Measurements from ENCODE around the gene LPP.

The LPP gene

DNA sequence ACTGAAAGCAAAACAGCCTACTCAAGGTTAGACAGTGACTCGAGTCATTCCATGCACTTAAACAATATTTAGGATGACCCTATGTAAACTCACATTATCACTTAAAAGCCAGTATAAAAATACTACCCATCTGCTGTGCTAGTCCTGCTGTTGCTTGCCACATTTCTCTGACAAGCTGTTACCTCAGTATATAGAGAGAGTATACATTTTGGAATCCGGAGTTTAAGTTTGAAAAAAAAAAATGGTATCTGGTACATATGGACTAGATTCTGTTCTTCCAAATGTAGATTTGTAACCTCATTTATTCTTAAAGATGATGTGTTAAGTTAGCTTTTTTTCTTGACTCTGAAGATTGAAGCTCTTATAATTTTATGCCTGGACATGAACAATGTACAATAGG, 514.0 kb downstream of the LPP start:
- DNase-seq, result no peak

GRCh38 chr3:188670446-188670845, 516.5 kb downstream of the LPP start:
- DNase-seq, result no peak

DNA sequence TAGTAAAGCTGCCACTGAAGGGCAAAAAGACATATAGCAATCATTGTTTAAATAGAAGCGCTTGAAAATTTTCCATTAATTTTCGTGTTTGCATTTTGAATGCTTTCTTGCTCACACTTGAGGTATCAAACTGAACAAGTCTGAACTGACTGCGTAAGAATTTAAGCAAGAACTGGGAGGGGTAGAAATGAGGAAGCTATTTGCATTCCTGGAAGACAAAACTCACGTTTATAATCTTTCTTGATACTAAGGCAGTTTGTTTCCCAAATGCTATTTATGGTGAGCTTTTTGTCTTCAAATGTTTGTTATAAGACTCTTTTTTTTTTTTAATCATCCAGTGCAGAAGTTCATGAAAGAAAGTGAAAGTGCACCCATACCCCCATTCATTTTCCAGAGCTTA, 518.0 kb downstream of the LPP start:
- DNase-seq, result no peak

- DNase-seq, result no peak
These were observed 518.9 kb downstream of the LPP start for GRCh38 chr3:188672840-188673239.

GRCh38 chr3:188673646-188674186, 519.8 kb downstream of the LPP start:
- DNase-seq, result peak; percentile 89

DNA sequence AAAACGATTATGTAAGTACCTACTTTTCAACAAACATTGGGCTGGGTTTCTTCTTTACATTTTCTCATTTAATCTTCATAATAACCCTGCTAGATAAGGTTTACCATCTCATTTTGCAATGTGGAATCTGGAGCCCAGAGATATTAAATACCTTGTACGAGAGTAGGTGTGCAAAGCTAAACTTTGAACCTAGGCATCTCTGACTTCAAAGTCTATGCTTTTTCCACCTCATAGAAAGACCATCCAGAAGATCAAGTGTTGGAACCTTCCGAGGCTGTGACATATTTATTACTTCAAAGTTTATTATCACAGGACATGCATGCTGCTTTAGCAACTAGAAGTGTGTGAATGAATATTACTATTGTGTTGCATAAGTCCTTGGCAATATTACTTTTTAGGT, 520.6 kb downstream of the LPP start:
- no peak for DNase-seq

DNA sequence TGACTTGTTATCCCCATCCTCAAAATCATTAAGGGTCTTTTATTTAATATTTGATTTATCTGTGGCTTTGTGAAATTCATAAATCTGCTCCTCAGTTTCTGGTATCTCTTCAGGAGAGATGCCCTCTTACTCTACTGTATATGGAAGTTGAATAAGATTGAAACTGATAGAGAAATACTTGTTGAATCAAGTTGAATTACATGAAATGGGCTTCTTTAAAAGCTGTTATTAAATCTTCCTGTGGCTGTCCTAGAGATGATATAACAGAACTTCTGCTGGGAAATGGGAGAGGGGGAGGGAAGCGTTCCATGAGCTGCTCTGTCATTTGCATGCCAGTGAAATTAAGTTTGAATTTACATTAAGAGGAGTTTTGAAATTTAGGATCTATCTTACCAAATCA, 523.4 kb downstream of the LPP start:
- DNase-seq, result no peak

DNA sequence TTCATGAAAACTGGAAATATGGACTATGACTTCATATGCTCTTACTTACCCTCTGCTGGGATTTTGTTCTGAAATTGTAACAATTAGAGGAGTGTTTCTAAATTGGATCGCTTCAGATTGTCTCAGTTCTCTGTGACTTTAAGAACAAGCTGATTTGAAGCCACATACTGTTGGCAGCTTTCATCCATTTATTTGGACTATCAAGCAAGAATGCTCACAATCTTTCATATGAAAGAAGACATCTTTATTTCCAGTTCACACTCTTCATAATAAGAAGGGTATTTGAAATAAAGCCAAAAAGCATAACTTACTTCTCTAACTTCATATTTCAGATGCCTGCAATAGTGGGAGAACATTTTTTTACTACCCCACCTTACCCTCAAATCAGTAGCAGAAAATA, 526.2 kb downstream of the LPP start:
- no peak for DNase-seq

GRCh38 chr3:188680605-188681004, 526.6 kb downstream of the LPP start:
- no peak for DNase-seq

- no peak for DNase-seq
These were observed 528.4 kb downstream of the LPP start for GRCh38 chr3:188682316-188682715.

- peak; percentile 95 for DNase-seq
These were observed 529.1 kb downstream of the LPP start for GRCh38 chr3:188683032-188683521.

- no peak for DNase-seq
These were observed 530.3 kb downstream of the LPP start for GRCh38 chr3:188684276-188684675.

DNA sequence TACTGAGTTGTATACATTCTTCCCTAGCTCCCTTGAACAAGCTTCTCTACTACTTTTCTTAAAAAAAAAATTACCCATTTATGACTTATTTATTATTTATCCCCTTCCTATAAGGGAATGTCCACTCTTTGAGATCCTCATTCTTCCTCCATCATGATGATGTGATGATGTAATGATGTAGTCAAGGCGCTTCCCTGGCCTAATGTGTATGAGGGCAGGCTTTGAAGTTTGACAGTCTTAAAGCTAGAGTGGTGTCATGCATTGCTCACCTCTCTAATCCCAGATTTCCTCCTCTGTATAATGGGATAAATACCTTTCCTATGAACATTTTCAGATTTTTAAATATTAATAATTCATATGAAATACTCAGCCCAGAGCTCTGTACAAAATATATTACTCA, 531.8 kb downstream of the LPP start:
- peak; percentile 57 for DNase-seq

DNA sequence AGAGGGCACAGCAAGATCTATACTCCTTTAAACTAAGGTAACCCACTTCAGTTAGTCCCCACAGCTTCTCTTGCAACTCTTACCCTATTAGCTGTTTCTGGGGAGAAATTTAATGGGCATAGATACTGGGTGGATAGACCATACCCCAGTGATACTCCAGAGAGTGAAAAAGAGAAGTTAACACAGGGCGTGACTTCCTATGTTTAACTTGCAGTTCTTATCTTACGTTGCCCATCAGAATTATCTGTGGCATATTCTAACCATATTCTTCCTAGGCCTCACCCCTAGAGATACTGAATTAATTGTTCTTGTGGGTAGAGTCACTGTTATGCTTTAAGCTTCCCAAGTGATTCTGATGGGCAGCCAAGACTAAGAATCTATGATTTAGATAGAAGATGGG, 532.4 kb downstream of the LPP start:
- no peak for DNase-seq

DNA sequence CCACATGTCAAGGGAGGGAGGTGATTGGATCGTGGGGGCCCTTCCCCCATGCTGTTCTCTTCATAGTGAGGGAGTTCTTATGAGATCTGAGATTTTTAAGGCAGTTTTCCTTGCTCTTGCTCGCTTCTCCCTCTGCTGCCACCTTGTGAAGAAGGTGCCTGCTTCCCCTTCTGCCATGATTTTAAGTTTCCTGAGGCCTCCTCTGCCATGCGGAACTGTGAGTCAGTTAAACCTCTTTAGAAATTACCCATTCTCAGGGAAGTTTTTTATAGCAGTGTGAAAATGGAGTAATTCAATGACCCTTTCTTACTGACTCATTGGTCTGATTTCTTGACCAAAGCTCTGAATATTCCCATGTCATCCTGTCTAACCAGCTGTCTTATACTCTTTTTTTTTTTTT, 533.4 kb downstream of the LPP start:
- DNase-seq, result peak; percentile 93

DNA sequence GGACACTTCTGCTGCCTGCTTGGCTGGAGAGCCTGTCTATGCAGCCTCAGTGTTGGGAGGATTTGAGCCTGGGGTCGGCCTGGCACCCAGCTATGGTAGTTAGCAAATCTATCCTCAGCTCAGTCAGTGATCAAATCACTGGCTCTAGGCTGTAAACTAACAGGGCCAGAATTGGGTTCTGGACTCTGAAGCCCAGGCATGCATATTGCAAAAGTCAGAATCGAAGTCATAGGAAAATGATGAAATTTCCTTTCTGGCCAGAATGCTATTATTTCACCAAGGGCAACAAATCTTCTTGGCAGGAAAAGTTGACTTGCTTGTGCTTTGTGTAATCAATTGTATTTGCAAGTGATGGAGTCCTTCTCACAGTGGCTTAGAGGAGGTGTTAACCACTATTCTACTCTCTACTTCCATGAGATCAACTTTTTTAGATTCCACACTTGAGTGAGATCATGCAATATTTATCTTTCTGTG, 535.2 kb downstream of the LPP start:
- peak; percentile 75 for DNase-seq

GRCh38 chr3:188690064-188690463, 536.1 kb downstream of the LPP start:
- no peak for DNase-seq

GRCh38 chr3:188691004-188691403, 537.0 kb downstream of the LPP start:
- no peak for DNase-seq

DNA sequence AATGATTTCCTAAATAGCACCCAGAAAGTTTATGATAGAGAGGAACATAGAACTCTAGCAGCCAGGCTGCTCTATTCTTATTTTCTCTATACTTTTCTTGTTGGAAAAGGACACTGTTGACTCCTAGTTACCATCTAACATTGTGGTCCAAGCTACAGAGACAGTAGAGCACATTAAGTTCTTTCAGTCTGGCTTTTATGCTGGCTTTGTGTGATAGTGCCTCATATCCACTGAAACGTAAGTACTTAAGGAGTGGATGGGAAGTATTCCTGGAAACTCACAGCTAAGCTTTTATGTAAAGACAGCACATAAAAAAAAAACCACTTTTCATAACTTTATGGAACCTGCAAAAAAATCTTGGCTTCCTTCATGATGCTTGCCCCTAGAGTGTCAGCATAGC, 537.7 kb downstream of the LPP start:
- DNase-seq, result no peak

GRCh38 chr3:188692700-188693099, 538.7 kb downstream of the LPP start:
- no peak for DNase-seq

DNA sequence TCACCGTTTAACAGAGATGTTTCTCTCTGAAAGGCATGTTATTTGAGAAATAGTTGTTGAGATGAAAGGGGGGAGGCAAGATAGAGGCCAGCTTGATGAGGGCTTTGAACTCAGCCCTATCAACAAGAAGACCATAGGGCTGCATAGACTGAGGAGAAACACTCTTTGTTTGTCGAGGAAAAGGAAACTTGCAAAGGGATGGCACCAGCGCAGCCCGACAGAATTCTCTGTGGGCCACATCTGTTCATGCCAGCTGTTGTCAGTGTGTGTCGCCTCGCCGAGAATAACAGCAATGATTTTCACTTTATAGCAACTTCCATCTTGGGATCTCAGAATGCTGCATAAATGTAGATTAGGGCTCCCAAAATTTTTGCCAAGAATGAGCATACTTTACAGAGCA, 539.5 kb downstream of the LPP start:
- no peak for DNase-seq

GRCh38 chr3:188695241-188695640, 541.3 kb downstream of the LPP start:
- no peak for DNase-seq

DNA sequence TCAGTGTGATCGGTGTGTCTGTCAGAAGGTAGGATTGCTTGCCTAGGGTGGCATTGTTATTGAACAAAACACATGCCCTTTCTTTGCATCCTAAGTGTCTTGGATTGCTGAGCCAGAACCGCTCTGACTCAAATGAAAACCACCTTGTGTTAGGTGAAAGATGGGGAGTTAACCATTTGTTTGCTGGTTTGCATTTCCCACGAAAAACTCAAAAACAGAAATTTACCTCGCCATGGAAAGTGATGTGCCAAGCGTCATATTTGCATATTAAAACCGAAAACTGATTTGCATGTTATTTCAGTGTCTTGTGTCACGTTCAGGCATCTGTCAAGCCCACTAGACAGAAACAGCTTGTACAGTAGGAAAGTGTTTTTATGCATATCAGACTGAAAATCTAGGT, 543.2 kb downstream of the LPP start:
- DNase-seq, result no peak

DNA sequence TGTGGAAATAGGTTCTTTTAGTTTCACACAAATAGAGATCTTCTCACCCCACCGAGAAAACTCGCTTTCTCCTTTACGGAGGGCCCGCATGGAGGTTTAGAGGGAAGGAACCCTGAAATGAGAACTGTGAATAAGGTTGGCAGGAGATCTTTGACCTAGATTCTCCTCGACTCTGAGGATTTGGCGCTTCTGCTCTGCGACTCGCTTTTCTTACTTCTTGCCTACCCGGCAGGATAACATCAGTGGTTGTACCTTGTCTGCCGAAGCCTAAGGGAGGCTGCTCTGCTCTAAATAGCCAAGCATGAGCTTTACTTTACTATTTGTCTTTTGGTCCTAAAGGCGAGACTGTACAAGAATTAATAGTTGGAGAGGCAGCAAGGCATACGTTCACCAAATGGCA, 544.5 kb downstream of the LPP start:
- DNase-seq, result no peak

GRCh38 chr3:188700501-188700900, 546.5 kb downstream of the LPP start:
- DNase-seq, result no peak

DNA sequence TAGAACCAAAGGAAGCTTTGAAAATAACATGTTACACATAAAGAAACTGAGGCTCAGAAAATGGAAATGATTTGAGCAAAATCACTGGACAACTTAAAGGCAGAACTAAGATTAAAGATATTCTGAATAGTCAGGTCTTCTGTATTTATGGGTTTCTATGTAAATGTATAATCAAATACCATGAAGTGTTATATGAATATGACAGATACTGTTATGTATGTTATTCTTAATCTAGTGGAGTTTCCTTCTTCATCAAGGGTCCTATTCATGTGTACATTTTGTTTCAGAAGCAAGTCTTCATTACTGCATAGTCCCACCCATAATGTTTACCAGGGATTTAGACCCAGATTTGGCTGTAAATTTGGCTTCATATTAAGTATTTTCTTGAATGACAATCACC, 547.0 kb downstream of the LPP start:
- no peak for DNase-seq

Measured in HCEC 1CT (cell line).